HepG2 (cell line): ENCODE data around the gene LRIG1. TPM values are rescaled to one million over a fixed set of nuclear protein-coding genes. Genes with fewer than 3 reads are reported as not detected.

Source experiments
- CREM ChIP-seq, 2 experiments: sonication (generic) in 1 of 2; formaldehyde crosslinking in 1 of 2; IDR thresholded peaks; 2 replicates each; pipeline versions ENCODE4 v1.4.0 to v1.6.1; 2016 to 2020; ENCODE audit warnings: antibody characterized with exemption in 1 of 2, mild to moderate bottlenecking in 1 of 2, missing genetic modification reagents in 1 of 2
- EHMT2 ChIP-seq: fragments of 200-600 bp; sonication (generic); IDR thresholded peaks from 2 replicates; pipeline ENCODE4 v1.7.0; 2017; ENCODE audit warnings: antibody characterized with exemption, low read depth, low read length, borderline replicate concordance
- ELF1 ChIP-seq: sonication (generic); formaldehyde crosslinking; IDR thresholded peaks from 2 replicates; pipeline ENCODE4 v1.4.0; 2020; ENCODE audit warnings: missing genetic modification reagents
- FOXJ3 ChIP-seq: sonication (generic); formaldehyde crosslinking; IDR thresholded peaks from 2 replicates; pipeline ENCODE4 v1.4.0; 2020; ENCODE audit warnings: missing genetic modification reagents, mild to moderate bottlenecking, borderline replicate concordance
- GATAD2A ChIP-seq: IDR thresholded peaks from 2 replicates; pipeline ENCODE4 v1.6.1; 2016
- HNF4G ChIP-seq, 2 experiments: sonication (generic) in 1 of 2; formaldehyde crosslinking in 1 of 2; IDR thresholded peaks; 2 replicates each; pipeline versions ENCODE4 v1.4.0 to v1.6.1; 2011 to 2020; ENCODE audit warnings: borderline replicate concordance in 2 of 2, low read depth in 2 of 2, mild to moderate bottlenecking in 2 of 2, low read length in 1 of 2, missing genetic modification reagents in 1 of 2, moderate library complexity in 1 of 2
- MXI1 ChIP-seq: IDR thresholded peaks from 3 replicates; pipeline ENCODE4 v1.6.1; 2012; ENCODE audit warnings: low read depth, low read length, inconsistent platforms, borderline replicate concordance
- NFE2L2 ChIP-seq: fragments of 150-350 bp; IDR thresholded peaks from 2 replicates; pipeline ENCODE4 v1.6.1; 2014; ENCODE audit warnings: low read length
- NR2F1 ChIP-seq, 2 experiments: fragments of 450-650 bp in 1 of 2; formaldehyde crosslinking in 1 of 2; IDR thresholded peaks; 2 replicates each; pipeline versions ENCODE4 v1.5.0 to v1.6.1; 2016 to 2020; ENCODE audit warnings: mild to moderate bottlenecking in 1 of 2, missing compliant biosample characterization in 1 of 2, missing genetic modification reagents in 1 of 2, moderate library complexity in 1 of 2
- RARA ChIP-seq: IDR thresholded peaks from 2 replicates; pipeline ENCODE4 v1.6.1; 2016; ENCODE audit warnings: missing genetic modification reagents, missing compliant biosample characterization
- SETDB1 ChIP-seq: sonication (generic); formaldehyde crosslinking; IDR thresholded peaks from 2 replicates; pipeline ENCODE4 v1.5.1; 2020; ENCODE audit warnings: missing genetic modification reagents, mild to moderate bottlenecking, borderline replicate concordance
- SMAD3 ChIP-seq: sonication (generic); formaldehyde crosslinking; IDR thresholded peaks from 2 replicates; pipeline ENCODE4 v1.4.0; 2020; ENCODE audit warnings: missing genetic modification reagents
- SMC3 ChIP-seq: IDR thresholded peaks from 2 replicates; pipeline ENCODE4 v1.6.1; 2011; ENCODE audit warnings: low read length, improper control_type of control experiment
- ZBTB3 ChIP-seq: sonication (generic); formaldehyde crosslinking; IDR thresholded peaks from 2 replicates; pipeline ENCODE4 v1.4.0; 2020; ENCODE audit warnings: low read depth, mild to moderate bottlenecking, moderate library complexity, missing genetic modification reagents, borderline replicate concordance
- ZMYM4 ChIP-seq: sonication (generic); formaldehyde crosslinking; IDR thresholded peaks from 2 replicates; pipeline ENCODE4 v1.8.1; 2023; ENCODE audit warnings: mild to moderate bottlenecking, missing genetic modification reagents
- ZNF160 ChIP-seq: sonication (generic); formaldehyde crosslinking; IDR thresholded peaks from 2 replicates; pipeline ENCODE4 v1.8.0; 2022; ENCODE audit warnings: mild to moderate bottlenecking, inconsistent platforms, missing genetic modification reagents
- ZNF431 ChIP-seq: sonication (generic); formaldehyde crosslinking; IDR thresholded peaks from 2 replicates; pipeline ENCODE4 v1.9.0; 2022; ENCODE audit warnings: missing genetic modification reagents, low read depth, mild to moderate bottlenecking, borderline replicate concordance
- ZNF451 ChIP-seq: sonication (generic); formaldehyde crosslinking; IDR thresholded peaks from 2 replicates; pipeline ENCODE4 v1.5.0; 2020; ENCODE audit warnings: mild to moderate bottlenecking, missing genetic modification reagents
- polyA plus RNA-seq, 8 experiments: library from polyadenylated mRNA; depleted of rRNA in 3 of 8; stranded (reverse) in 7 of 8; unstranded in 1 of 8; fragments of >200 nt; fragmentation: Illumina TruSeq in 4 of 8; extraction: Trizol in 4 of 8; gene quantifications; 2 replicates each; pipeline versions ENCODE4 v1.2.1 to v1.2.3, GENCODE V29; 2011 to 2016; ENCODE audit warnings: low read depth in 4 of 8, missing spikeins in 1 of 8, mixed read lengths in 1 of 8; ENCODE audit not compliant: insufficient read depth in 1 of 8
- total RNA-seq, 5 experiments: library from RNA; depleted of rRNA; stranded (reverse); fragments of >200 nt; fragmentation: Illumina TruSeq; extraction: Trizol; gene quantifications; 2 replicates each; pipeline ENCODE4 v1.2.3, GENCODE V29; 2016; ENCODE audit warnings: low read depth in 1 of 5
- TF ChIP-seq, protein P1 (sequence below): sonication (generic); formaldehyde crosslinking; IDR thresholded peaks from 2 replicates; pipeline ENCODE4 v1.4.0; 2020; ENCODE audit warnings: missing genetic modification reagents
- TF ChIP-seq, protein P2 (sequence below): sonication (generic); formaldehyde crosslinking; IDR thresholded peaks from 2 replicates; pipeline ENCODE4 v1.4.0; 2020; ENCODE audit warnings: missing genetic modification reagents
- TF ChIP-seq, protein P3 (sequence below): sonication (generic); formaldehyde crosslinking; IDR thresholded peaks from 2 replicates; pipeline ENCODE4 v1.4.0; 2020; ENCODE audit warnings: missing genetic modification reagents, borderline replicate concordance
- TF ChIP-seq, protein P4 (sequence below), 2 experiments: fragments of 450-650 bp in 1 of 2; sonication (generic) in 1 of 2; formaldehyde crosslinking; IDR thresholded peaks; 2 replicates each; pipeline versions ENCODE4 v1.5.0 to v1.8.0; 2020 to 2022; ENCODE audit warnings: mild to moderate bottlenecking in 1 of 2, missing genetic modification reagents in 1 of 2

The LRIG1 gene
- total and polyA plus RNA-seq, 2 of the 13 experiments (the other 11 are each of a cell fraction or from before 2014, with no cell fraction given), result 17.8 to 24.8 TPM

DNA sequence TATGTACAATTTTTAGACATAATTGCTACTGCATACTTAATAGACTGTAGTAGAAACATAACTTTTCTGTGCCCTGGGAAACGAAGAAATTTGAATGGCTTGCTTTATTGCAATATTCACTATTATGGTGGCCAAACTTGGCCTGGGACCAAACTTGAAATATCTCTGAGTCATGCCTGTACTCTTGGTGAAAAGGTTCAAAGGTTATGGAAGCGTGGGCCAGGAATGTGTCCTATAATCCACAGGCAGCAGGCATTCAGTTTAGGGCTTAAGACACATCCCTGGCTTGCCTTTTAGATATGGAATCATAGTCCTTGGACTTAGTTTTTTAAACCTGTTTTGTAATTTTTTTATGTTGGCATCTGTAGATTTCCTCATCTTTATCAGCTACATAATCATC is 124.3 kb downstream of the LRIG1 start (continued):
- TF ChIP-seq SETDB1 (CRISPR knock-in tag), result no peak
- TF ChIP-seq ELF1 (CRISPR knock-in tag), result no peak
- peak; percentile 79 for TF ChIP-seq ZMYM4 (CRISPR knock-in tag)
- no peak for TF ChIP-seq CREM (IDR thresholded peaks at IDR 0.05)
- TF ChIP-seq CREM (CRISPR knock-in tag; IDR thresholded peaks at IDR 0.05), result no peak
- 0 out of 2 replicates have a peak, but pooled peaks have one; percentile 16 for TF ChIP-seq RARA
- peak; percentile 68; the same call in 1 of the 2 replicates for TF ChIP-seq NFE2L2
- TF ChIP-seq, protein P1, sequence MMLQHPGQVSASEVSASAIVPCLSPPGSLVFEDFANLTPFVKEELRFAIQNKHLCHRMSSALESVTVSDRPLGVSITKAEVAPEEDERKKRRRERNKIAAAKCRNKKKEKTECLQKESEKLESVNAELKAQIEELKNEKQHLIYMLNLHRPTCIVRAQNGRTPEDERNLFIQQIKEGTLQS (CRISPR knock-in tag), result peak; percentile 68; the same call in 1 of the 2 replicates
- TF ChIP-seq ZBTB3 (CRISPR knock-in tag), result no peak
- TF ChIP-seq EHMT2, result peak; percentile 72; the same call in 1 of the 2 replicates
- TF ChIP-seq SMAD3, result no peak
- TF ChIP-seq FOXJ3 (CRISPR knock-in tag), result no peak
- peak; percentile 80 for TF ChIP-seq HNF4G (IDR thresholded peaks at IDR 0.05; ENCODE audit: borderline replicate concordance, low read depth, low read length)
- TF ChIP-seq HNF4G (CRISPR knock-in tag; IDR thresholded peaks at IDR 0.05; ENCODE audit: borderline replicate concordance, low read depth), result no peak; the same call in 1 of the 2 replicates
- TF ChIP-seq, protein P2, sequence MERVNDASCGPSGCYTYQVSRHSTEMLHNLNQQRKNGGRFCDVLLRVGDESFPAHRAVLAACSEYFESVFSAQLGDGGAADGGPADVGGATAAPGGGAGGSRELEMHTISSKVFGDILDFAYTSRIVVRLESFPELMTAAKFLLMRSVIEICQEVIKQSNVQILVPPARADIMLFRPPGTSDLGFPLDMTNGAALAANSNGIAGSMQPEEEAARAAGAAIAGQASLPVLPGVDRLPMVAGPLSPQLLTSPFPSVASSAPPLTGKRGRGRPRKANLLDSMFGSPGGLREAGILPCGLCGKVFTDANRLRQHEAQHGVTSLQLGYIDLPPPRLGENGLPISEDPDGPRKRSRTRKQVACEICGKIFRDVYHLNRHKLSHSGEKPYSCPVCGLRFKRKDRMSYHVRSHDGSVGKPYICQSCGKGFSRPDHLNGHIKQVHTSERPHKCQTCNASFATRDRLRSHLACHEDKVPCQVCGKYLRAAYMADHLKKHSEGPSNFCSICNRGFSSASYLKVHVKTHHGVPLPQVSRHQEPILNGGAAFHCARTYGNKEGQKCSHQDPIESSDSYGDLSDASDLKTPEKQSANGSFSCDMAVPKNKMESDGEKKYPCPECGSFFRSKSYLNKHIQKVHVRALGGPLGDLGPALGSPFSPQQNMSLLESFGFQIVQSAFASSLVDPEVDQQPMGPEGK (CRISPR knock-in tag), result no peak
- TF ChIP-seq SMC3, result no peak
- TF ChIP-seq, protein P3, sequence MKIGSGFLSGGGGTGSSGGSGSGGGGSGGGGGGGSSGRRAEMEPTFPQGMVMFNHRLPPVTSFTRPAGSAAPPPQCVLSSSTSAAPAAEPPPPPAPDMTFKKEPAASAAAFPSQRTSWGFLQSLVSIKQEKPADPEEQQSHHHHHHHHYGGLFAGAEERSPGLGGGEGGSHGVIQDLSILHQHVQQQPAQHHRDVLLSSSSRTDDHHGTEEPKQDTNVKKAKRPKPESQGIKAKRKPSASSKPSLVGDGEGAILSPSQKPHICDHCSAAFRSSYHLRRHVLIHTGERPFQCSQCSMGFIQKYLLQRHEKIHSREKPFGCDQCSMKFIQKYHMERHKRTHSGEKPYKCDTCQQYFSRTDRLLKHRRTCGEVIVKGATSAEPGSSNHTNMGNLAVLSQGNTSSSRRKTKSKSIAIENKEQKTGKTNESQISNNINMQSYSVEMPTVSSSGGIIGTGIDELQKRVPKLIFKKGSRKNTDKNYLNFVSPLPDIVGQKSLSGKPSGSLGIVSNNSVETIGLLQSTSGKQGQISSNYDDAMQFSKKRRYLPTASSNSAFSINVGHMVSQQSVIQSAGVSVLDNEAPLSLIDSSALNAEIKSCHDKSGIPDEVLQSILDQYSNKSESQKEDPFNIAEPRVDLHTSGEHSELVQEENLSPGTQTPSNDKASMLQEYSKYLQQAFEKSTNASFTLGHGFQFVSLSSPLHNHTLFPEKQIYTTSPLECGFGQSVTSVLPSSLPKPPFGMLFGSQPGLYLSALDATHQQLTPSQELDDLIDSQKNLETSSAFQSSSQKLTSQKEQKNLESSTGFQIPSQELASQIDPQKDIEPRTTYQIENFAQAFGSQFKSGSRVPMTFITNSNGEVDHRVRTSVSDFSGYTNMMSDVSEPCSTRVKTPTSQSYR (CRISPR knock-in tag), result no peak
- TF ChIP-seq, protein P4, sequence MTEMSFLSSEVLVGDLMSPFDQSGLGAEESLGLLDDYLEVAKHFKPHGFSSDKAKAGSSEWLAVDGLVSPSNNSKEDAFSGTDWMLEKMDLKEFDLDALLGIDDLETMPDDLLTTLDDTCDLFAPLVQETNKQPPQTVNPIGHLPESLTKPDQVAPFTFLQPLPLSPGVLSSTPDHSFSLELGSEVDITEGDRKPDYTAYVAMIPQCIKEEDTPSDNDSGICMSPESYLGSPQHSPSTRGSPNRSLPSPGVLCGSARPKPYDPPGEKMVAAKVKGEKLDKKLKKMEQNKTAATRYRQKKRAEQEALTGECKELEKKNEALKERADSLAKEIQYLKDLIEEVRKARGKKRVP (CRISPR knock-in tag; IDR thresholded peaks at IDR 0.05), result 0 out of 4 replicates have a peak, but pooled peaks of 1 of the 2 experiments have one; percentile 19
- TF ChIP-seq NR2F1 (CRISPR knock-in tag; IDR thresholded peaks at IDR 0.05), result peak in 1 of 2 experiments; percentile 73; a peak in 2 of 4 replicates
- no peak for TF ChIP-seq ZNF160
- no peak for TF ChIP-seq ZNF431
- TF ChIP-seq ZNF451 (CRISPR knock-in tag), result no peak
- TF ChIP-seq GATAD2A, result peak; percentile 70
- peak; percentile 10; the same call in 1 of the 3 replicates for TF ChIP-seq MXI1
